IPS-NIHi7 (cell line): ENCODE measurements around the gene MRPL24.
"Not testable (repeated sequence)": the region's sequence is repeated elsewhere in the genome, so short reads cannot be mapped to it uniquely, and the experiment has no call there.

Experiments
- DNase-seq: peaks from one replicate; pipeline ENCODE4 v3.0.0; 2012; ENCODE audit warnings: mixed read lengths; ENCODE audit errors: extremely low spot score

MRPL24 gene

GRCh38 chr1:156760092-156760795 lies 19.4 kb upstream of the MRPL24 start:
- no peak for DNase-seq

- DNase-seq, result not testable (repeated sequence)
These were observed 16.8 kb upstream of the MRPL24 start for GRCh38 chr1:156757572-156758253.

GRCh38 chr1:156756355-156756754 lies 15.5 kb upstream of the MRPL24 start:
- DNase-seq, result no peak

- no peak for DNase-seq
These were observed 14.7 kb upstream of the MRPL24 start for GRCh38 chr1:156755527-156755950.

DNA sequence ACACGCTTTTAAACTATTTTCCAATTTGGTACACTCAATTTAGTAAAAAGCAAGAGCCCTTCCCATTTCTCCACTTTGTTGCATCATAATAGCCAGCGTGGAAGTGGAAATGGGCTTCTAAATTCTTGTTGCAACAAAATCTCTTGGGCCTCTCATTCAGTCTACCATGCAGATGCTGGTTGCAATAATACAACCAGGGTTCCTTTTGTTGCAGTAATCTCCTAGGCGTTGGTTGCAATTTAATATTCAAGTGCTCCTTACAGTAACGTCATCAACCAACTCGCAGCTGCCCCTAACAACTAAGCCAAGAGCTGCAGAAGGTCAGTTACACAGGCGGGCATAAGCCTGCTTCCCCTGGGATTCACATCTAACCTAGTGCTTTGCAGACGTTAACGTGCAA lies 13.3 kb upstream of the MRPL24 start:
- DNase-seq, result no peak

- DNase-seq, result no peak
These were observed 12.1 kb upstream of the MRPL24 start for GRCh38 chr1:156752843-156753482.

- peak; percentile 92 for DNase-seq
These were observed 11.0 kb upstream of the MRPL24 start for GRCh38 chr1:156751757-156752481.

GRCh38 chr1:156751451-156751756 lies 10.5 kb upstream of the MRPL24 start, which contains the start of gene HDGF:
Gene HDGF, minus strand, starts transcription at chr1:156751675. Its CDS starts 246 bp downstream, at chr1:156751429.
- DNase-seq, result no peak

DNA sequence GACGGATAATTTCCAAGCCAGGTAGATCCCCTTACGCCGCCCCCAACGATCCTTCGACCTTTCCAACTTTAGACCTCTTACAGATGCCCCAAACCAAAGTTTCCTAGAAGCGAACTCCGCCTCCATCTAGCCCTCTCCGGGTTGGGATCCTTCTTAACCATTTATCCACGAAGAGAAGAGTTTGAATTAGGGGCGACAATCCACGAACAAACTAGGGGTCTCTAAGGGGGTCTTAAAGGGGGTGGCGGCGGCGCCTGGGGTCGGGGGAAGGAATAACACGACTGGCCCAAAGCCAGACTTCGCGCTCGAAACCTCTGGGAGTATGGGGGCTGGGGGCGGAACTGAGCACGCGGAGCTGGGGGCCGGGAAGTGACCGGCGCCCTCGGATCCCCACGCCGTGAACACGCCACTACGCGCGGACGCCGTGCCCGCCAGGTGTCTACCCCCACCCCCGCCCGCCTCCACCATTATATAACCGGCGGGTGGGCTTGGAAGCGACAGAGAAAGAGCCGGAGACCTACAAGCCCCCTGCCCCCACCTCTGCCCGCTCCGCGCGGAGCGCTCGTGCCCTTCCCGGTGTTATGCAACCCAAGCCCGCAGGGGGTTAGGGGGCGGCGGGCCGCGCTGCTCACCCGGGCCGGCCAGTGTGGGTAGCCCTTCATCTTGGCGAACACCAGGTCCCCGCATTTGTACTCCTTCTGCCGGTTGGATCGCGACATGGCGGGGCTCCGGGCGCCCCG lies 10.0 kb upstream of the MRPL24 start:
- no peak for DNase-seq

DNA sequence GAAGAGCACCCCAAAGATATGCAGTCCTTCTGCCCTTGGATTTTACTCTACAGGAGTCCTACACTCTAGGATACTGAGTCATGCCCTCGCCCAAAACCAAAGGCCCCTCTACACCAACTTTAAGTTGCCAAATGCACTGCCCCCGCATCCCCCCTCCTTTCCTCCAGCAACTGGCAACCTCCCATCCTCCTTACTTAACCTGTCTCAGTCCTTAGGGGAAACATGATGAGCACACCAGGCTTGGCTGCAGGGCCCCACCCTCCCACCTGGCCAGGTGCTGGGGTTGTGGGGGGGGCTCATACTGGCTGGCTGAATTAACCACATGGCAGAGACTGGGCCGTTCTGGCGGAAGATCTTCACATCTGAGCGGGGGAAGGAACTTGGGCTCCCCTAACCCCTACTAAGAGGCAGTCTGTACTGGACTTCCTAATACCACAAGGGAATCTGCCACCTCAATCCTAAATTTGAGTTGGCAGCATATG lies 9.3 kb upstream of the MRPL24 start:
- DNase-seq, result no peak

- no peak for DNase-seq
These were observed 8.7 kb upstream of the MRPL24 start for GRCh38 chr1:156749419-156750118.

DNA sequence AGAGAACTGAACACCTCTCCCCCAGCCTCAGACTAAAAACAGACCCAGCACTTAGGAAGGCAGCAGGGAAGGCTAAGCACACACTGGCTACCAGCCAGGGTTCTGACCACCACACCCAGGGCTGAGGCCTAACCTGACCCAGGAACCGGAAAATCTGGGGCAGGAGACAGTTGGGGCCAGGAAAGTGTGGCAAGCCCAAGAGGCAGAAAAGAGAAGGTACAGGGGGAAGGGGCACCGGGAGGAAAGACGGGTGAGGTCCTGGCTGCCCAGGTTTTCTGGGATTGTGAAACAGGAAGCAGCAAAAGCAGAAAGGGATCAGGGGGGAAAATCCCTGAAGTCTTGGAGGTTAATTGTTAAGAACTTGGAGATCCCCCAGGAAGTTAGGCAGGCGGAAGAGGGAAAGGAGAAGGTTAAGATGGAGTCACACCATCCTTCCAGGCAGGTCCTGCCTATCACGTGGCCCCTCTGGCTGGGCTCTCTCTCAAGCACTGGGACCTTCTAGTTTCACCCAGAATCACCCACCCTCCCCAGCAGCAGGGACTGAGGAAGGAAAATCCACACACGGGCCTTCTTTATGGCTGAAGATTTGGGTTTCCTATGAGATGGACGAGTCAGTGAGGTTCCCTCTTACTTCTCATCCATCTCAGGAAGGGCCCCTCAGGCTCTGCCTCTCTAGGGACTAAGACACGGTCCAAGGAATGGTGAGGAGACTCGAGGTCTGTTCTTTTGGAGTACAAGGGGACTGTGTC lies 8.0 kb upstream of the MRPL24 start:
- DNase-seq, result no peak

- DNase-seq, result no peak
These were observed 7.1 kb upstream of the MRPL24 start for GRCh38 chr1:156747742-156748669.

DNA sequence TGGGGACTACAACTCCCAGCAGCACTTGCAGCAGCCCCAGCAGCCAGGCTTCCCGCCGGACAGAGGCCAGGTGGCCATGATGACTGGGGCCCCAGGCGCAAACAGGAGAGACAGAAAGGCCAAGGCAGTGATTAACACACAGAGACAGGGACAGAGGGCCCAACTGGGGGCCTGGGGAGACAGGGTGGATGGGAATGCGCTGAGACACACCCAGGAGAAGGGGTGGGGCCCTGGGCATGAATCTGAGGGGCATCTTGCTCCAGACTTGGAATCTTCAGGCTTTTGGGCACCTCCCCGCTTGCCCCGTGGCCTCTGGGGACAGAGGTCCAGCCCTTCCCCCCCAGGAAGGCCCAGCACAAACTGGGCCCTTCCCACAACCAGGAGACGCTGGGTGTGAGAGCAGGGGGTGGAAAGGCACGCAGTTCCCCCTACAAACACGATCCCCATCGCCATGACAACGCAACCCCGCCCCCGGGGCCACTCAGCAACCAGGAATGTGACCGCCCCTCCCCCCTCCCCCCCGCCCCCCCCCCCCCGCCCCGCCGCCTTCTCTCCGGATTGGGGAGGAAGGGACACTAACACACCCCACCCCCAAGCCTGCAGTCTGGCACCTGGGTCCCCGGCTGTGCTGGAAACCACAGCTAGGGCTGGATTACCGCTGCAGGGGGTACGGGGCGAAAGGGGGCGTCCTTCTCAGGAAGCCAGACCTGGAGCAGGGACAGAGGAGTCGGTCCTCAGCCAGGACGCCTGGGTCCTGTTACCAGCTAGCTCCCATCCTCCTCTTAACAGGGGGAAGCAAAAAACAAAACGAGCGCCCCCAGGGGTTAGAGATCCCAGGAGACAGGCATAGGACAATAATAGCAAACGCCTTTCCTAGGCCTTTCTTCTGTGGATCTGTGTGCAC lies 6.1 kb upstream of the MRPL24 start:
- DNase-seq, result peak; percentile 83

DNA sequence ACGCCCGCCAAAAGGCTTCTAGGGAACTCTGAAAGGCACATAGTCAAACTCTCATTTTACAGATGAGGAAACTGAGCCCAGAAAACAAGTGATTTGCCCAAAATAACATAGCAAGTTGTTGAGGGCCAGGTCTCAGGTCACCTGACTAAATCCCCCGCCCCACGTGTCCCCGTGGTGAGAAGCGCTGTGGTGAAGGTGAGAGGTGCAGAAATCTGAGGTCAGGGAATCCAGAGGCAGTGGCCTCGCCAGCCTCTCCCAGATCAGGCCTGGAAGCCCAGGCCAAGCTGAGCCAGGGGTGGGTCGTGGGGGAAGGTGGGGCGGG lies 5.5 kb upstream of the MRPL24 start:
- no peak for DNase-seq

DNA sequence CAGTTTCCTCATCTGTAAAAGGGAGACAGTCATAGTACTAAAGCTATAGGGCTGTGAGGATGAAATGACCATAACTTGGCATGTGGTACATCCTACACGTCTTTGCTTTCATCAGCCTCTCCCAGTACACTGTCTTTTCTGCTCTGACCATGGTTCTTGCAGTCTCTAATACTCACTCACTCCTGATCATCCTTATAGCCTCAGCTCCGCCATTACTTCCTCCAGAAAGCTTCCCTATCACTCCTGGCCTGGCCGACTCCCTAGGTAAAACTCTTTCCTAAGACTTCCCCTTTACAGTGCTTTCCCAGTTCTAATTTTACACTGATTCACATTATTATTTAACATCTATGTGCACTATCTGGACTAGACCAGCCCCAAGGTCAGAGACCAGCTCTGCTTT lies 5.0 kb upstream of the MRPL24 start:
- DNase-seq, result no peak

- DNase-seq, result no peak
These were observed 4.0 kb upstream of the MRPL24 start for GRCh38 chr1:156744786-156745419.

- no peak for DNase-seq
These were observed 3.5 kb upstream of the MRPL24 start for GRCh38 chr1:156744344-156744743.
